SW480 (cell line): ENCODE data around the gene KCNMA1.

Experiments used
- DNase-seq: peaks from one replicate; pipeline ENCODE4 v3.0.0-alpha.2; 2016; ENCODE audit warnings: low spot score

The KCNMA1 gene

DNA sequence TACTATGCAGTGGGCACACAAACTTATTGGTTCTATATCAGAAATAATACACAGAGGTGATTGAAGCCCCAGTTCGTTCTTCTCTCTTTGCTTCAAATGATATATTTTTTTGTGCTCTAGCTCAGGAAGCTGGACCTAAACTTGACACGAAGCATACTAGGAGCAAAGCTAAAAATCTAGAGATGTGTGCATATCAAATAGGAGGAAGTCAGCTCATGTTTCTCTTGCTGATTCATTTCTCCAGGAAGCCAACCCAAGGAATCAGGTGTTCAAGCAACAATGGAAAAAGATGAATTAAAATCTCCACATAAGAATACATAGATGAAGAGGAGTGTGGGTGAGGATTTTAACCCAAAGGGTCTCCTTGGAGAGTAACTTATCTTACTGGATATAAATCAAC, 432.5 kb downstream of the KCNMA1 start:
- DNase-seq: no peak

DNA sequence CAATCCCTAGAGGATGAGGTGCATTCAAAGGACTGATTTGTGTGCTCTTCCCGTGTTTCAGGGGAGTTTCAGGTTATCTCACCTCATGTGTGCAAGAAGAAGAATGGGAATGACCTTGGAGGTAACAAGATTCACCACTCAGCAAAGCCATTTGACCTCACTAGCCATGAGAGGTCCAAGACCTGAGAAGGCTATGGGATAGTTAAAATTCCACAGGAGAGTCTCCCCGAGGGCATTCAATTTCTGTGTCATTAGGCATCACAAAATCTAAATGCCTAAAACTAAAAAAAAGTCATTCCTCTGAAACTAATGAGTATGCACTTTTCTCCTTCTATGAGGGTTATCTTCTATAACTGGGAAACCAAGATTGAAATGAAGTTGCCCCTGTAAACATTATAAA, 433.4 kb downstream of the KCNMA1 start:
- DNase-seq: no peak

- no peak for DNase-seq
Measured at GRCh38 chr10:77202857-77203256, 434.8 kb downstream of the KCNMA1 start.

GRCh38 chr10:77201135-77202106, 436.2 kb downstream of the KCNMA1 start:
- DNase-seq: no peak

DNA sequence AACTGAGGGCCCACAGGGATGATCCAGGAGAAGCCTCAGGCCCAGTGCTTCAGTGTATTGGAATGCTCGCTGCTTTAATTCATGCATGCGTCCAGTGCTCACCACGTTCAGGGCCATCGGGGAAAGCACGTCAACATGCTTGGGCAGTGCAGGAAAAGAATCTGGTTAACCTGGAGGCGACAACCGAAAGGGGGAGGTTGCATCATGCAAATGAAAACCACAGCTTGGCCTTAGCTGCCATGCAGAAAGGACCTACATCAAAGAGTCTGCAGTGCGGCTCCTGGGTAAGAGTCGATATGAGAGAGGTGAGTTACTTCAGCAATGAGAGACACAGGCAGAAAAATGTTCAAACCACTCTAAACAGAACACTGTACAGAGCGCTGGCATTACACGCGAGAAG, 440.1 kb downstream of the KCNMA1 start:
- peak; percentile 39 for DNase-seq

DNA sequence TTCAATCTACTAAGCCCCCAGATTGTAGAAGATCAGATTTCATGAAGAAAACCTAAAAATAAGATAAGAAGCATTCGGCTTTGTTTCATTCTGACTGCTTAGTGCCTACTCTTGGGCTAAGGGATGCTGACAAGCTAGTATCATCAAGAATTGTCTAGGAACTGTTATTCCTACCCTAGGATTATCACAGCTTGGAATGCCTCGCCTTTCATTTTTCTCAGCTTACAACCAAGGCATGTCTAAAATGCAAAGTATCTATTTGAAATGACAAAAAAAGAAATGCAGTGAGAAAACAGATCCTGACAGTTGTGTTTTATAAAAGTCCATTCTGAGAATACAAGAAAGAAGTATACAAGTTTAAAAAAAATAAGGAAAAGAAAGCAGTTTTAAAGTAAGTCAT, 441.0 kb downstream of the KCNMA1 start:
- DNase-seq: no peak

GRCh38 chr10:77195101-77195500, 442.5 kb downstream of the KCNMA1 start:
- DNase-seq: no peak

GRCh38 chr10:77193001-77193400, 444.6 kb downstream of the KCNMA1 start:
- DNase-seq: no peak

DNA sequence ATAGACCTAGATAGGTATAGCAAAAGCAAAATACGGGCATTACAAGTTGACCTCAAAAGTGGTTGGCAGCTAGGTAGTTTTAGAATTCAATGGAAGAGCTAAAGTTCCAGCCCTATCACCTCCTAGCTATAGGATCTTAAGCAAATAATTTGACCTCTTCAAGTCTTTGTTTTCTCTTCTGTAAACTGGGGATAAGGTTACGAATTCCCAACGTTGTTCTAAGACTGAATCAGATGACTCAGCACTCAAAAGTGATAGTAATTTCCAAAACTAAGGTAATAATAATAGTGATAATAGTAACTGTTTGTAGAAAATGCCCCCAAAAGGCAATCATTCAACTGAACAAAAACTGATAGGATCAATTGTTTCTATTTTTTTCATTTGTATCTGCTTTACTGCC, 445.2 kb downstream of the KCNMA1 start:
- DNase-seq: no peak

DNA sequence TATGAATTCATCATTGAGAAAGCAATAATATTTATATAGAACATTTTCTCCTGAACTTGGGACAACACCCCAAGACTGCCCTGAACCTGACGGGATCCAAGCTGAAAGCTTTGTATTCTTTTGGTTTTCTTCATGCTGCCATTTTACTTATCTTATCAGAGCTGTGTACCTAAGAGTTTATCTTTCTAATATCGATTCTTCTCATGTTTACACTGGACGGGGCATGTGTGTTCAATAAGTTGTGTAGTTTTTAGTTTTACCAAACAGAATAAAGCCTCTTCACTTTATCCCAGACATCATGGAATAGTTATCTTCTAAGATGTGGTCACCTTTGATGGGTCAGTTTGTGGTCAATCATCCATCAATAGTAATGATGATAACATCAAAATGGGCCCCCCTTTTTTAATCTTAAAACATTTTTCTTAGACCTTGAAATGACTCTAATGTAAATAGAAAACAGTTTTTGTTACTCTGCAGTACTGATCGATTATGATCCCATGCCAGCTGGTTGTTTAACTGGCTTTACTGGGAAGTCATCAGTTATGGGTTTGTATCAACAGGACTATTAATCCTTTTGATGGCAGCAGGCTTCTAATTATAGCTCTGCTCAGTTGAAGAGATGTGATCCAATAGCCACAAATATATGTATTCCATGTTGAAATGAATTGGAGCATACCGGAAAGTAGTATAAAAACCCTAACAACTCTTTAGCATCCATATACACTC, 446.1 kb downstream of the KCNMA1 start:
- DNase-seq: no peak

- DNase-seq: no peak
Measured at GRCh38 chr10:77190291-77190690, 447.3 kb downstream of the KCNMA1 start.

DNA sequence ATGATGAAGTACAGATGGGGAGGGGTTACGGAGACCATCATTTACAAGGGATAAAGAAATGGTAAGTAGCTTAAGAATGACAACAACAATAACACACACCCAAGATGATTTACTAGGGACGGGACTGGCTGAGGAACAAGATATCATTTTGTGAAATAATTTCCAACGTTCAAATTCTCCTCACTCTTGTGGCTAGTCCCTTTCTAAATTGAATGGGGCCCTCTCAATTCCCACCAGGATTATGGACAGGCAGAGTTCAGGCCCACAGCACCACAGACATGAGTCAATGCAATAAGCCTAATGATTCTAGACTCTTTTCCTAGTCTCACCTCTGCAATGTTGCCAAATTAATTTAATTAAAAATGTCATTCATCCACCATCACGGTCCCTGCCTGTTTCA, 448.1 kb downstream of the KCNMA1 start:
- no peak for DNase-seq

DNA sequence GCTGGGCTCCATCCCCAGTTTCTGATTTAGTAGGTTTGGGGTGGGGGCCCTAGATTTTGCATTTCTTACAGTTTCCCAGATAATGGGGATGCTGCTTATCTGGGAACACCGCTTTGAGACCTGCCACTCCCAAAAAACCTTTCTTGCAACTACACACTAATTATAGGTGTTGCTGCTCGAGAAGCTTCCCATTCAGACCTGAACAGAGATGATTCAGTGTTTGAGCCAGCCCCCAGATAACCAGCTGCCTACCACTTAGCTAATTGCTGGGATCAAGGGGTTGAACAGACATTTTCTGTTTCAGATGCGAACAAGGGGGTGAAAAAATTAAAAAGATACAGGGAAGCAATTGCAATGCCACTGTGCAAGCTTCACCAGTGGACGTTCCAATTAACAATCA, 448.5 kb downstream of the KCNMA1 start:
- DNase-seq: no peak

- DNase-seq: no peak
Measured at GRCh38 chr10:77188521-77188920, 449.1 kb downstream of the KCNMA1 start.

- DNase-seq: no peak
Measured at GRCh38 chr10:77188000-77188395, 449.6 kb downstream of the KCNMA1 start.

- no peak for DNase-seq
Measured at GRCh38 chr10:77187376-77187999, 450.1 kb downstream of the KCNMA1 start.

DNA sequence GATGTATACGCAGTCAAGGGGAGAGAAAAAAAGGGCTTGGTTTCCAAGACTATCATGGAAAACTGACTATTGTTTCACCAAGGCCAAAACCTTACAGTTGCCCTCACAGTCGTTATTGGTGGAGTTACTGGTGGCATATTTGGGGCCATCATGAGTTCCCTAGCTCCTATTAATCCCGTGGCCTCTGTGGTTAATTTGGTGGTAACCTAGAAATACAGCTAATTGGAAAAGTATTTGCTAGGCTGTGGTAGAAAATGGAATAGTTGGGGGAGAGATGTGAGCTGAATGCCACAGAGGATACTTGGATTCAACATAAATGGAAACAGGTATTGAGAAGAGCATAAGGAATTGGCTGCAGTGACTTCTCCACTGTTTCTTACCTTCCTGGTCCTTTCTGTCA, 450.7 kb downstream of the KCNMA1 start:
- no peak for DNase-seq

DNA sequence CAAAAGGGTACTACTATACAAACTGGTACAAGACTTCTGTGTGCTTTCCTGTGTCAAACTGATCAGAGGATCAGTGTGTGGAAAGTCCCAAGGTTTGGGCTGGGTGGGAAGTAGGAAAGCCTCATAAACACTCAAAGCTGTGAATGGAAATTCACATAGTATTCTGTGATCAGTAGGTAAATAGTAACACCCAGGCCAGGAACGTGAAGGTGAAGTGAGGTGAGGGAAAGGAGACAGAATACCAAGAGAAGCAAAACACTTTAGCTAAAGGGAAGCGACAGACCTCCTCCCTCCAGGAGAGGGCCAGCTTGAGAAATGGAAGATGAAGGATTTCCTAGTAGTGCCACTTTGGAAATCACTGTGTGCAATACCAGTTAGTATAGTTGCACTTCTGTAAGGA, 451.9 kb downstream of the KCNMA1 start:
- DNase-seq: no peak

DNA sequence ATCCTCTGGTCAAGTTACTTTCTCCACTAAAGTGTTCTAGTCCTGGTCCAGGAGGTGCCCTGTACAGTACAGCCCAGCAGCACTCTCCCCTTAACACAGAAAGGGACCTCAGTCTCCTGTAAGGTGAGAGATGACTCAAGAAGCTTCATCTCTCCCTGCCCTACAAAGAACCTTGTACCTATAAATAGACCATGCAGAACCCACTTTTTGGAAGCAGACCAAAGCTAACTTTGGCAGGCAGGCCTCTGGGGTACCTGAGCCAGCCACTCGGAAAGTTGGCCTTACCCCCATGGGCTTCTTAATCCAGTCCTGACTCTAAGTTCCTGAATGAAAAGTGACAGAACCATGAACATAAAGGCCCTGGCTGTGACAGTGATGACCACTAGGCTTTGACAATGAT, 454.8 kb downstream of the KCNMA1 start:
- no peak for DNase-seq

GRCh38 chr10:77180794-77181193, 456.8 kb downstream of the KCNMA1 start:
- DNase-seq: no peak

GRCh38 chr10:77180104-77180503, 457.5 kb downstream of the KCNMA1 start:
- no peak for DNase-seq

DNA sequence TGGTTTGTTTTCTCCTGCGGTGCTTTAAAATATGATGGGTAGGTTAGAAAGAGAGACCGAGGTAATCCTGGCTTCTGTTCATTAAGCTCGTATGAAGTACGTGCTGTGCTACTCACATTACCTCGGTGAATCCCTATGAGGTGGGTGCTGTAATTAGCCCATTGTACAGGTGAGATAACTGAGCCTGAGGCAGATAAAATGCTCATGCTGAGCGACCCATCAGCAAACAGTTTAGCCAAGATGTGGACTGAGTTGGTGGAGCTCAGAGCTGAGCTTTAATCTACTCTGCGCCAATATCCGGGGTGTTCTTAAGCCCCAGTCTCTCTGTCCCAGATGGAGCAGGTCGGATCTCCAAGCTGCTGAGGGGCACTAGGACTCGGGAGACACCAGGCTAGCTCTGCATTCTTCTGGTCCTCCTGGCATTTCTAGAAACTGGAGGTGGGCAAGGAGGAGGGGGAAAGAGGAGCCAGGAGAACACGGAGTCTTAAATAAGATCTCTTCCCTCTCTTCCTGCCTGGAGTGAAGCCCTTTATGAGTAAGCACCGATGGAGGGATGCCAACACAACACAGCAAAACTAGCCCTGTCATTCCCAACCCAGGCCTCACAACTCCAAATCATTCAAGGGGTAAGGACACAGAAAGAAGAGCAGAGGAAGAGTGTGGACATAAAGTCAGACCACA, 458.5 kb downstream of the KCNMA1 start:
- DNase-seq: no peak
